EH (cell line): ENCODE data around the gene PSME3.

Source experiments
- DNase-seq: peaks from one replicate; pipeline ENCODE4 v3.0.0-alpha.2; 2015; ENCODE audit warnings: low read depth

Gene PSME3, protein sequence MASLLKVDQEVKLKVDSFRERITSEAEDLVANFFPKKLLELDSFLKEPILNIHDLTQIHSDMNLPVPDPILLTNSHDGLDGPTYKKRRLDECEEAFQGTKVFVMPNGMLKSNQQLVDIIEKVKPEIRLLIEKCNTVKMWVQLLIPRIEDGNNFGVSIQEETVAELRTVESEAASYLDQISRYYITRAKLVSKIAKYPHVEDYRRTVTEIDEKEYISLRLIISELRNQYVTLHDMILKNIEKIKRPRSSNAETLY

DNA sequence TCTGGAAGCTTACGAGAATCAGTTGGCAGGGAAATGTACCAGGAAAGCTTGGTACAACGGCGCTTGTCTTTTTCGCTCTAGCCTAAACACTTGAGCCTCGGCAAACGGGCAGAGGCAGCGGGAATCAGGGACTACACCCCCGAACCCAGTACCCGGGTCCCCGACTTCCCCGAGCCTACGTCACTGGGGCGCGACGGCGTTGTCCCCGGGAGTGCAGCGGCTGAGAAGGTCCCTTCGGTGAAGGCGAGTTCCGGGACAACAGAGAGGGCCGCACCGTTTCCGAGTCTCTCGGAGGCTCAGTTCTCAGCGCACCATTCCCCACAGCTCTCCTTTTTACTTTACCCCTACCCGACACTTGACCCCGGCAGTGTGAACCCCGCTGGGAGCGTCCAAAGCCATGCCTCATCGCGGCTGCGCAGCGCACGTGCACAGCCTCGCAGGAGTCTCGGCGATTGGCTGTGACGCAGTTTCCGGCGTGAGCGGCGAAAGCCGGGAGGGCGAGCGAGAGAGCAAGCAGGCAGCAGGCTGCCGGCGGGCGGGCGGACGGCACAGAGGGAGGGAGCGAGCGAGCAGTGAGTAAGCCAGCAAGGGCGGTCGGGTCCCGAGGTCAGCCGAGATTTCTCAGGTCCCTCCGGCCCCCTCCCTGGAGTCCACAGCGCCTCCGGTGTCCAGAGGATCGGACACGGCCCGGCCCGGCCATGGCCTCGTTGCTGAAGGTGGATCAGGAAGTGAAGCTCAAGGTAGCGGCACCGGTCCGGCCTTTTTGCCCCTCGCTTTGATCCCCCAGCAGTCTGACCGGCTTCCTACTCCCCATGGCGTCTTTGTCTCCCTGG lies at the start of gene PSME3:
Gene PSME3 (plus strand): TSS at position 464 of the 833 bp plus-strand sequence. CDS start 235 bp downstream, at position 699.
- DNase-seq, result peak; percentile 87

DNA sequence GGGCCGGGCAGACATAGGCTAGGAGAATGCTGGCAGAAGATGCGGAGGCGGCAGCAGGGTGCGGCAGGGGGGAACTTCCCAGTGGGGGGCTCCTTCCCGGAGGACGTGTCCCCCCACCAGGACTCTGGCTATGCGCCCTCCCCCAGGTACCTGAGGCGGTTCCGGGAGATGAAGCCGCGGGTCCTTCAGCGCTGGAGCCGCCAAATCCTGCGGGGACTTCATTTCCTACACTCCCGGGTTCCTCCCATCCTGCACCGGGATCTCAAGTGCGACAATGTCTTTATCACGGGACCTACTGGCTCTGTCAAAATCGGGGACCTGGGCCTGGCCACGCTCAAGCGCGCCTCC lies 49.4 kb upstream of the PSME3 start:
- DNase-seq, result no peak

DNA sequence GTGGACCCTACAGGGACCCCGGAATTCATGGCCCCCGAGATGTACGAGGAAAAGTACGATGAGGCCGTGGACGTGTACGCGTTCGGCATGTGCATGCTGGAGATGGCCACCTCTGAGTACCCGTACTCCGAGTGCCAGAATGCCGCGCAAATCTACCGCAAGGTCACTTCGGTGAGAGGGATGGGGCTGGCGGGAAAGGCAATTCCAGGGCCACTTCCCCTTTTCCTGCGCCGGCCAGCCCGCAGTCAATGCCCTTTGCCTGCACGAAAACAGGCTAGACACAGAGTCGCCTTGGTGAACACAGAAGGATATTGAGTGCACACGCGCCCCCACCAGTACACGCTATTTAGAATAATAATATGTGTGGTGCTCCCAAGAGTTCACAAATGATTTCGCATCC lies 48.8 kb upstream of the PSME3 start:
- no peak for DNase-seq

DNA sequence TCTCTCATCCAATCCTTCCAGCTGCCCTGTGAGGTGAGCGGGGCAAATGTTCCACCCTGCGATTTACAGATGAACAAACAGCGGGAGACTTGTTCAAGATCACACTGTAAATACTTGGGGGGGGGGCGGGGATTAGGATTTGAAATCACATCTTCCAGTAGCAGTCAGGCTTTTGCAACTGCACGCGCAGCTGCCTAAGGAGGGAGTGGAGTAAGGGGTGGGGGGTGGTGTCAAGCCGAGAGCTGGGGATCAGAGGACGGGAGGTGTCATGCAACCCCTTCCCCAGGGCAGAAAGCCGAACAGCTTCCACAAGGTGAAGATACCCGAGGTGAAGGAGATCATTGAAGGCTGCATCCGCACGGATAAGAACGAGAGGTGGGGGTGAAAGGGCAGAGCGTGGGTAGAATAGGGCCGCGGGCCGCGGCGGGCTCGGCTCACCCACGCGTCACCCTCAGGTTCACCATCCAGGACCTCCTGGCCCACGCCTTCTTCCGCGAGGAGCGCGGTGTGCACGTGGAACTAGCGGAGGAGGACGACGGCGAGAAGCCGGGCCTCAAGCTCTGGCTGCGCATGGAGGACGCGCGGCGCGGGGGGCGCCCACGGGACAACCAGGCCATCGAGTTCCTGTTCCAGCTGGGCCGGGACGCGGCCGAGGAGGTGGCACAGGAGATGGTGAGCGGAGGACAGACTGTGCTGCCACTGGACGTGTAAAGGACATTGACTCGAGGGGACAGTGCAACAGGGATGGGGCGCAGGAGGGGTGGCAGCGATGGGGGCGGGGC lies 48.2 kb upstream of the PSME3 start:
- no peak for DNase-seq

DNA sequence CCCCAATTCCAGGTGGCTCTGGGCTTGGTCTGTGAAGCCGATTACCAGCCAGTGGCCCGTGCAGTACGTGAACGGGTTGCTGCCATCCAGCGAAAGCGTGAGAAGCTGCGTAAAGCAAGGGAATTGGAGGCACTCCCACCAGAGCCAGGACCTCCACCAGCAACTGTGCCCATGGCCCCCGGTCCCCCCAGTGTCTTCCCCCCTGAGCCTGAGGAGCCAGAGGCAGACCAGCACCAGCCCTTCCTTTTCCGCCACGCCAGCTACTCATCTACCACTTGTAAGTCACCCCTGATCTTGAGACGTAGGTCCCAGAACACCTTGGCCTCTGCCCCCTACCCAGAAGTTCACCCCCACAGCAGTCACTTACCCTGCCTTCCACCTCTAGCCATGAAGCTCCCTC lies 45.9 kb upstream of the PSME3 start:
- no peak for DNase-seq

DNA sequence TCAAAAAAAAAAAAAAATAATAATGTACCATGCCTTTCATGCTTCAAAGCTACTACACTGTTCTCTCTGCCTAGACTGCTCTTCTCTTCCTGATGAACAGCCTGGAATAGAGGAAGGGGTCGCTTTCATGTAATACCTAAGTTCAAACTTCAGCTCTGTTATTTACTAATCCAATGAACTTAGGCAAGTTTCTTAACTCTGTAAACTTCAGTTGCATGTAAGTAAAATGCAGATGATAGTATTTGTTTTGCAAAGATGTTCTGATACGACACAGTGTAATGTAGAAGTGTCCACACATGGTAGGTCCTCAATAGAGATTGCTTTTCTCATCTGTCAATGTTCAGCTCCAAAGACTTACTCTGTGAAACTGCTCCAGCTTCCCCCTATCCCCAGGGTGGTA lies 41.2 kb upstream of the PSME3 start:
- DNase-seq, result no peak

DNA sequence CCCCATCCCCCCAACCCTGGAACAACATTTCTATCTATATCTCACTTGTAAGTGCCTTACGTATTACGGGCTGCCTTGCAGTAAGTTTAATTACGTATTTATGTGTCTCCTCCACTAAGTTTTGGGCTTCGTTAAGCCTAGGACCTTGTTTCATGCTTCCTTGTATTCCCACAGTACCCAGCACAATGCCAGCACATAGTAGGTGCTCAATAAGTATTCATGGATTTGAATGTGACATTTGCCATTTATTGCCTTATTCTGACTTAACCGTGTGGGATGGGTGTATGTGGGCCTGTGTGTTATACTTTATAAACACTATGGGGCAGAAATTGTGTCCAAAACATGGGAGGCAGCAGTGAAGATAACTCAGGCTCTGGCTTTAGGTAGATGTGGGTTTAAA lies 40.7 kb upstream of the PSME3 start:
- no peak for DNase-seq

DNA sequence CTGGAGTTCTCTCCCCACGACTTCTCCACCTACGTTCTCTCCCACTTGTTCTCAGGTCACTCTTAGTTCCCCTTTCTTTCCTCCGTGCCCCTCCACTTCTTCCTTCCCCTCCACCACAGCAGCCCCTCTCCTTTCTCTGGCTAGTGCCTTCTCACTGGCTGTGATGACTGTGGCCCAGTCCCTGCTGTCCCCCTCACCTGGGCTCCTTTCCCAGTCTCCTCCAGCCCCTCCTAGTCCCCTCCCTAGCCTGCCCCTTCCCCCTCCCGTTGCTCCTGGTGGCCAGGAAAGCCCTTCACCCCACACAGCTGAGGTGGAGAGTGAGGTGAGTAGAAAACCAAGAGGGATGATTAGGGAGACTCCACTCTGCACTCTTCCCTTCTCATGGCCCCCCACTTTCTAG lies 38.1 kb upstream of the PSME3 start:
- DNase-seq, result no peak

DNA sequence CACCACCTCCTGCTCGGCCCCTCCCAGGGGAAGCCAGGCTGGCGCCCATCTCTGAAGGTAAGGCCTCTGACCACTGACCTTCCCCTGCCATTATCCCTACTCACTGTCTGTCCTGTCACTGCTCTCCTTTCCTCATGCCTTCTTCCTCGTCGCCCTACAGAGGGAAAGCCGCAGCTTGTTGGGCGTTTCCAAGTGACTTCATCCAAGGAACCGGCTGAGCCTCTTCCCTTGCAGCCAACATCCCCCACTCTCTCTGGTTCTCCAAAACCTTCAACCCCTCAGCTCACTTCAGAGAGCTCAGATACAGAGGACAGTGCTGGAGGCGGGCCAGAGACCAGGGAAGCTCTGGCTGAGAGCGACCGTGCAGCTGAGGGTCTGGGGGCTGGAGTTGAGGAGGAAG lies 37.7 kb upstream of the PSME3 start:
- no peak for DNase-seq

DNA sequence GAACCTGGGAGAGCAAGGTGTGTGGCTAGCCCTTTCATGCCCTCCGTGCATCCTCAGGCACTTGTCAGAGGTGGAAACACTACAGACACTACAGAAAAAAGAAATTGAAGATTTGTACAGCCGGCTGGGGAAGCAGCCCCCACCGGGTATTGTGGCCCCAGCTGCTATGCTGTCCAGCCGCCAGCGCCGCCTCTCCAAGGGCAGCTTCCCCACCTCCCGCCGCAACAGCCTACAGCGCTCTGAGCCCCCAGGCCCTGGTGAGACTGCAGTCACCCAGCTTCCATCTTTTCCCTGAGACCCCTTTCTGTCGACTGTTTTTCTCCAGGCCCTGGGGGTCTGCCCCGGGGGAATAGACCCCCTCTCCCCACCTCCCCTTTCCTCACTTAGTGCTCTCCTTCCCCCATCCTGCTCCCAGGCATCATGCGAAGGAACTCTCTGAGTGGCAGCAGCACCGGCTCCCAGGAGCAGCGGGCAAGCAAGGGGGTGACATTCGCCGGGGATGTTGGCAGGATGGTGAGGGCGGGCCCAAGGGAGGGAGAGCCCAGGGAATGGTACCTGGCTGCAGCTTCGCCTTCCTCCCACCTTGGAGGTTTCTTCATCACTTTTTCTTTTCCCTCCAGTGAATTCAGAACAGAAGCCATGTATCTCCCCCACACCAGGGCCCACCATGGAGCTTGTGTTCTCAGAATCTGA lies 37.0 kb upstream of the PSME3 start:
- no peak for DNase-seq

DNA sequence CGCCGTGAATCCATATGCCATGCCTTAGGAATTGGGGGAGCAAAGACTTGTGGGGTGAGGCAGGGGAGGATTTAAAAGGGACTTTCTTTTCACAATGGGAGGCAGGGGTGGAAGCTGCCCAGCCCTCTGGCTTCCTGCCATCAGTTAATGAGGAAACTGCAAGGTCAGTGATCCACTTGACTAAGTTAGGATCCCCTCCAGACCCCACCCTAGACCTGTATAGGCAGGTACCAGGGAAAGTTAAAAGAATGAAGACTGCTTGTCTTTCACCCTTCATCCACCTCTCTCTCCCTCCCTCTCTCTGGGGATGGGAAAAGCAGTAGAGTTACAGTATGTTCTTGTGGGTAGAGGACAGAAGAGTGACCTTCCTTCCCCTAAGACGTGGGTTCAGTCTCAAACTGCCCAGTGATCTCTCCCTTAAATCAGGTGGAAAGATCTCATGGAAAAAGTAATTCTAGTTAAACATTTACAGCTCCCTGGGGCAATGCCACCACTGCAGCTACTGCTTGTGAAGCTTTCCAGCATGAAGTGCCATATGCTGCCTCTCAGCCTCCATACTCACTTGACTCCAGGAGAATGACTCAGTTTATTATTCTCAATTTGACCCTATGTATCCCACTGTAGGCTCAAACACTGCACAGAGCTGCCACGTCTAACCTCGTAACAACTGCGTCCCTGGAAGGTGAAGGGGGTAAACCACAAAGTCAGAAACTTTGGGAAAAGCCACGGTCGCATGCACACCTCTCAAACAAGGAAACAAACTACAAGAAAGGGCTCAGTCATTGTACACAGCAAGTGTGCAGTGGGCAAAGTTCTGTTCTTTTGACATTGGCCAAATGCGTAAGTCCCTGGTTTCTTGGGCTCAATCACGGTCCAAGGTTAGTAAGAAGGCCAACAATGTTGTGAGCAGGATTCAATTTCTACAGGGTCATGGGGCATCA lies 35.9 kb upstream of the PSME3 start:
- DNase-seq, result no peak

DNA sequence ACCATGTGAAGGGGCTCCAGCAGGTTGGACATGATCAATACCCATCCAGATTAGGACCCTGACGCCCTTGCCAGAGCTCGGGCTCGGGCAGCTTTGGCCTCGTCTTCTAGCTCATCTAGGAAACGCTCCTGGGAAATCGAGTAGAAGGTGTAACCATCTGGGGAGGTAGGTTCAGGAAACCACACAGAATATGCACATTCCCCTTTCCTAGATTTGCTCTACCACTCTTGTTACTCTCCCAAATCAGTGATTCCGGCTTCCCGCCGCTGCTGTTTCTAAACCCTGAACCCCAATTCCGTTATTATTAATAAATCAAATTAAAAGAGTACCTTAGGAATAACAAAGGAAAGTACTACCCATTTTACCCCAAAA lies 35.2 kb upstream of the PSME3 start:
- no peak for DNase-seq

DNA sequence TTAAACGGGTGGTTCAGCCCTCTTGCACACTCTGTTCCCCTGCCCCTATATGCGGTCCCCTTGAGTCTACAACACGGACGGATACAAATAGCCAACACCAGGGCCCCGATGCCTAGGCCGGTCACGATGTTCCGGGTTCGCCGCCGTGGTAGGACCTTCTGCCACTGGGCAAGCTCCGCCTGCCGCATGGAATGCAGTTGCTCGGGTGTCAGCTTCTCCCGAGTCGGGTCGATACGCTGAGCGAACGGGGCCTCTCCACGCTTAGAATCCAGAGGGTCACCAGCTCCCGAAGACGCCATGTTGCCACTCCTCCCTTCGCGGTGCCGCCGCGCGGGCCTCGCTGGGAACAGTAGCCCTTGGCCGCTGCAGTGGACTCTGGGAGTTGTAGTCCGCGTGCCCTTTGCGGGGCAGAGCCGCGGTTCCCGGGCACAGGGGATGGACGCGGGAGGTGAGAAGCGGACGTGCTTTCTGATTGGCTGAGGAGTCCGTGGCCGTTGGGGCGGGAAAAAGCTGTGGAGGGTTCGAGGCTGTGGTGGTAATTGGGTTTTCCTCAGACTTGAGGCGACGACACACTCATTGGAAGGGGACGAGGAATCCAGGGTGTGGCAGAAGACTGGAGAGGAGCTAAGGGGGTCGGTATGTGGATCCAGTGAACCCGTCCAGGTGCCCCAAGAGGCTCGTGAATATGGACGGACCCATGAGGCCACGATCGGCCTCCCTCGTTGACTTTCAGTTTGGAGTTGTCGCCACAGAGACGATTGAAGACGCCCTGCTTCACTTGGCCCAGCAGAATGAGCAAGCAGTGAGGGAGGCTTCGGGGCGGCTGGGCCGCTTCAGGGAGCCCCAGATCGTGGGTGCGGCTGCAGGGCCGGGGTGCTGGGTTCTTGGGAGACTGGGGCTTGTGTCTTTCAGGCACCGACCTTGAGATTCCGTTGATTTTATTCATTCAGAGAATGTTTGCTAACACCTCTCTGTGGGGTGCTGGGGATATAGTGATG lies 34.5 kb upstream of the PSME3 start, which contains the start of the genes CNTD1 and COA3:
Gene CNTD1 (plus strand): TSS at position 479 of the 998 bp plus-strand sequence. CDS start 207 bp downstream, at position 686.
Gene COA3 (minus strand): TSS at position 322 of the 998 bp plus-strand sequence. CDS start 23 bp downstream, at position 299.
- peak; percentile 88 for DNase-seq

DNA sequence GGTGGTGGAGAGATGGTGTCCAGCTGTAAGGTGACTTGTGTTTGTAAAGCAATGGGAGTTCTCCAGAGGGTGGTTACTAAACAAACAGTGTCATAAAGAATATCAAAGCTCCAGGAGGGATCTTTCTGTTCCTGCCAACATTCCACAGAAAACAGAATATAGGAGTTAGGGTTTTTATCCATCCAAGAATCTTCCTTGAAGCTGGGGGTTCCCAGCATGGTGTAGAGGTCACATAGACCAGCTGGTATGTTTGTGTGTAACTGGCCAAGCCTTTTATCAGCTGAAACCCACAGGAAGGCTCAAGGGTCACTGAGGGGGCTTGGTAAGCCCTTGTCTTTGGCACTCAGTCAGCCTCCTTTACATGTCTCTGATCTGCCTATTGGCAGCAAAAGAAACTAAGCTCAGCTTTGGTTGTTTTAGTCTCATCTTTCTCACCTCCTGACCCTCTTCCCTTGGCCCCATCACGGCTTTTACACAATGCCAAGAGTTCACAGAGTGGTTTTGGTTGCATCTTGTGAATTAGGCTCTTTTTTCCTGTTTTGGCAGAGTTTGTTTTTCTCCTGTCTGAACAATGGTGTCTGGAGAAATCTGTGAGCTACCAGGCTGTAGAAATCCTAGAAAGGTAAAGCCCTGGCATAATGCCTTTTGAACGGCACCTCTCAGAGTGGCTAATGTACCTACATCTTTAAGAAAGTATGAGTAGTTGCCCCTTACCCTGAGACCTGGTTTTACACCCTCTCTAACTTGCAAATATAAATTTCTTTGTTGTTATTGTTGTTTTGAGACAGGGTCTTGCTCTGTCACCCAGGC lies 29.9 kb upstream of the PSME3 start:
- no peak for DNase-seq

DNA sequence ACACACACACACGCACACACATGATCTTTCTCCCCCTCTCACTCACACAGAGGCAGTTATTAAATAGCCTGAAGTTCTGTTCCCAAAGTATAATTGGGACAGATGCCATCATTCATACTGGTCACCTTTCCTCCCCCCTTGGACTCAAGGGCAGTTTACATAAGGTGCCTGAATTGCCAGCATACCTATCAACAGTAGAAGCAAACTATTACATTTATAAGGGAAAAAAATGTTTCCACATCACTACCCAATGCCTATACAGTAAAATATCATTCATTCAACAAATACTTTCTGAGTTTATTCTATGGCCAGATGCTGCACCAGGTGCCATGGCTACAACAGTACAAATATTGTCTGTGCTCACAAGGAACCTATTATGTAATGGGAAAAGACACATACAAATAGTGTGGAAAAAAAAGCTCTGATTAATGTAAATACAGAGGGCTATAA lies 28.3 kb upstream of the PSME3 start:
- no peak for DNase-seq

DNA sequence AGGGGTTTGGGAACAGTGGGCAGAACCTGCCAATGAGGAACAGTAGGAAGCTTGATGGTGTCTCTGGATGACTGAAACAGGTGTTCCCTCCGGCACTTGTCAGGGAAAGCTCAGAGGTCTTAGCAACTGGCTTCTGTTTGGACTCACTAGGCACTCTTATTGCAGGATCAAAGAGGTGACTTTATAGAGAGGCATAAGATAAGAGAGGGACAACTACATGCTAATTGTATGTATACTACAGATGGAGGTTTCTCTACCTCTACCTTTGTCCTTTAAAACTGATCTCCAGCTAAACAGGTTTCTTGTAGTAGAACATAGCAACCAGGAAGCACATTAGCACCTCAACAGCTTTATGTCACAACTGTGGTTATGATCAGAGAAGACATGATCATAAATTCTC lies 26.9 kb upstream of the PSME3 start:
- no peak for DNase-seq

DNA sequence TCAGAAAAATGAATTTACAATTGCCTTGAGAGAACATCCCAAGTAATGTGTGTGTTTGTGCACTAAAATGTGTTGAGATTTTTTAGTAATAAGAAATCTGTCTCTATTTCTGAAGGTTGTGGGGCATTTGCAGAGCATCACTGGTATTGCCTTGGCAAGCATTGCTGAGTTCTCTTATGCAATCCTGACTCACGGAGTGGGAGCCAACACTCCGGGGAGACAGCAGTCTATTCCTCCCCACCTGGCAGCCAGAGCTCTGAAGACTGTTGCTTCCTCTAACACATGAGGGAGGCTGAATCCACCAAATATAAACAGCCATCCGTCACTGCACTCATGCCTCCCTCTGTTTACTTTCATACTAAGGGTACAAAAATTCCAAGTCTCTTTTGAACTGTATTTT lies 23.9 kb upstream of the PSME3 start:
- peak; percentile 68 for DNase-seq

DNA sequence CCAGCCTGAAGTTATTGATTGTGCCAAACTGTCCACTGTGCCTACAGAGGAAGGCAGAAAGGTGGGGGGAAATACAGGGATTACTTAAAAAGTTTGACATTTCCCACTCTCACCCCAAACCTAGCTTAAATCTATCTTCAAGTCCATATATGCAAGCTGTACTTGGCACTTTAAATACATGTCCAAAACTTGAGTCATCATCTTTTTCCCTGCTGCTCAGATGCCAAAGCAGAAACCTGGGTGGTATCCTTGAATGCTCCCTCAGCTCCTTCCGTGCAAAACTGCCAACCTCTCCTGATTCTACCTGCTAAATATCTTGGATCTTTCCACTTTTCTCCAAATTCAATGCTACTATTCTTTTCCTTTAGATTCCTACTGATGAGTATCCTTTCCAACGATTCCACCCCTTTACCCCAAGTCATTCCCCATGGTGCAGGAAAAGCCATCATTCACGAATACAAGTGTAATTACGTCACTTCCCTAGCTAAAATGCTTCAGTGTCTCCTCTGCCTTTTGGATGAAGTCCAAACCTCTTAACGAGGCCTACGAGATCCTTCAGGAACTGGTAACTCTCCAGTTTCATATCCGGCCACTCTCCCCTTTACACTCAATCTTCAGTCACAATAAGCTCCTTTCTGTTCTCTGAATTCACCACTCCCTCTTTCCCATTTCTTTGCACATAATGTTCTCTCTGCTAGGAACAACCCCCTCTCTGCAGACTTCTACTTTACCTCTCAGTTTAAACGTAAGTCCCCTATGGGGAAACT lies 18.4 kb upstream of the PSME3 start:
- DNase-seq, result peak; percentile 68
